HEK293 (cell line): ENCODE results near the gene CDCA7.

Experiments used
- GLIS1 ChIP-seq: fragments of 450-650 bp; formaldehyde crosslinking; IDR thresholded peaks from 2 replicates; pipeline ENCODE4 v1.5.1; 2016; ENCODE audit warnings: missing biosample characterization, missing genetic modification characterization
- KLF16 ChIP-seq: fragments of 450-650 bp; formaldehyde crosslinking; IDR thresholded peaks from 2 replicates; pipeline ENCODE4 v1.5.1; 2017; ENCODE audit warnings: missing biosample characterization, missing genetic modification characterization
- SETDB1 ChIP-seq: IDR thresholded peaks from one replicate; pipeline ENCODE4 v1.6.1; 2017; ENCODE audit warnings: mild to moderate bottlenecking, low read length, moderate library complexity, mixed read lengths; ENCODE audit not compliant: insufficient read length
- TCF7L2 ChIP-seq: IDR thresholded peaks from 2 replicates; pipeline ENCODE4 v1.6.1; 2011; ENCODE audit warnings: low read depth, mild to moderate bottlenecking, inconsistent platforms, low read length, moderate library complexity, borderline replicate concordance
- ZNF600 ChIP-seq: fragments of 450-650 bp; formaldehyde crosslinking; IDR thresholded peaks from 2 replicates; pipeline ENCODE4 v1.5.1; 2016; ENCODE audit warnings: missing biosample characterization, missing genetic modification characterization
- ZSCAN4 ChIP-seq: fragments of 450-650 bp; formaldehyde crosslinking; IDR thresholded peaks from 2 replicates; pipeline ENCODE4 v1.5.1; 2017; ENCODE audit warnings: missing biosample characterization, missing genetic modification characterization
- TF ChIP-seq, protein P1 (sequence below): fragments of 450-650 bp; formaldehyde crosslinking; IDR thresholded peaks from 2 replicates; pipeline ENCODE4 v1.5.1; 2016; ENCODE audit warnings: missing biosample characterization, missing genetic modification characterization

- TF ChIP-seq, protein P1, sequence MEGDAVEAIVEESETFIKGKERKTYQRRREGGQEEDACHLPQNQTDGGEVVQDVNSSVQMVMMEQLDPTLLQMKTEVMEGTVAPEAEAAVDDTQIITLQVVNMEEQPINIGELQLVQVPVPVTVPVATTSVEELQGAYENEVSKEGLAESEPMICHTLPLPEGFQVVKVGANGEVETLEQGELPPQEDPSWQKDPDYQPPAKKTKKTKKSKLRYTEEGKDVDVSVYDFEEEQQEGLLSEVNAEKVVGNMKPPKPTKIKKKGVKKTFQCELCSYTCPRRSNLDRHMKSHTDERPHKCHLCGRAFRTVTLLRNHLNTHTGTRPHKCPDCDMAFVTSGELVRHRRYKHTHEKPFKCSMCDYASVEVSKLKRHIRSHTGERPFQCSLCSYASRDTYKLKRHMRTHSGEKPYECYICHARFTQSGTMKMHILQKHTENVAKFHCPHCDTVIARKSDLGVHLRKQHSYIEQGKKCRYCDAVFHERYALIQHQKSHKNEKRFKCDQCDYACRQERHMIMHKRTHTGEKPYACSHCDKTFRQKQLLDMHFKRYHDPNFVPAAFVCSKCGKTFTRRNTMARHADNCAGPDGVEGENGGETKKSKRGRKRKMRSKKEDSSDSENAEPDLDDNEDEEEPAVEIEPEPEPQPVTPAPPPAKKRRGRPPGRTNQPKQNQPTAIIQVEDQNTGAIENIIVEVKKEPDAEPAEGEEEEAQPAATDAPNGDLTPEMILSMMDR (tag by site-specific recombination): peak; percentile 8; the same call in 1 of the 2 replicates
- TF ChIP-seq SETDB1 (no peak), GLIS1 (tag by site-specific recombination) (no peak), ZNF600 (tag by site-specific recombination) (no peak; the same call in 1 of the 2 replicates), TCF7L2 (no peak), KLF16 (tag by site-specific recombination) (no peak), ZSCAN4 (tag by site-specific recombination) (no peak)
Measured at GRCh38 chr2:173355132-173355865, 627 bp downstream of the CDCA7 start.
